H9 (cell line): ENCODE data around the gene TNIK. TPM values are rescaled to one million over a fixed set of nuclear protein-coding genes. Genes with fewer than 3 reads are reported as not detected.

Source experiments
- DNase-seq: peaks from one replicate; pipeline ENCODE4 v3.0.0-alpha.2; 2017
- H2AFZ ChIP-seq: one replicate; pipeline ENCODE4 v1.6.1; 2013; ENCODE audit warnings: mild to moderate bottlenecking, low read length, control low read depth, moderate library complexity
- H2AK5ac ChIP-seq: 2 replicates; pipeline ENCODE4 v1.6.1; 2013; ENCODE audit warnings: low read length, control low read depth, mixed read lengths; ENCODE audit not compliant: insufficient read length
- H2BK120ac ChIP-seq: one replicate; pipeline ENCODE4 v1.6.1; 2013; ENCODE audit warnings: low read depth, mild to moderate bottlenecking, low read length, control low read depth, inconsistent platforms; ENCODE audit not compliant: poor library complexity, severe bottlenecking
- H2BK12ac ChIP-seq: 2 replicates; pipeline ENCODE4 v1.6.1; 2013; ENCODE audit warnings: low read length, control low read depth, mixed read lengths, low read depth; ENCODE audit not compliant: insufficient read length
- H2BK15ac ChIP-seq: 2 replicates; pipeline ENCODE4 v1.6.1; 2013; ENCODE audit warnings: low read depth, low read length, control low read depth
- H2BK20ac ChIP-seq: one replicate; pipeline ENCODE4 v1.6.1; 2013; ENCODE audit warnings: low read depth, mild to moderate bottlenecking, low read length, control low read depth, inconsistent platforms; ENCODE audit not compliant: poor library complexity, severe bottlenecking
- H2BK5ac ChIP-seq: 2 replicates; pipeline ENCODE4 v1.6.1; 2013; ENCODE audit warnings: low read length, control low read depth, mixed read lengths; ENCODE audit not compliant: insufficient read length
- H3K14ac ChIP-seq: 2 replicates; pipeline ENCODE4 v1.6.1; 2013; ENCODE audit warnings: low read length, control low read depth; ENCODE audit not compliant: insufficient read depth
- H3K18ac ChIP-seq: 2 replicates; pipeline ENCODE4 v1.6.1; 2013; ENCODE audit warnings: low read depth, mild to moderate bottlenecking, mixed read lengths, low read length, control low read depth; ENCODE audit not compliant: insufficient read length
- H3K23ac ChIP-seq: 2 replicates; pipeline ENCODE4 v1.6.1; 2013; ENCODE audit warnings: low read length, control low read depth, mixed read lengths, low read depth; ENCODE audit not compliant: insufficient read length
- H3K23me2 ChIP-seq: 2 replicates; pipeline ENCODE4 v1.6.1; 2013; ENCODE audit warnings: low read depth, mild to moderate bottlenecking, mixed read lengths, low read length, control low read depth; ENCODE audit not compliant: insufficient read length, poor library complexity, severe bottlenecking
- H3K27ac ChIP-seq: 2 replicates; pipeline ENCODE4 v1.5.1; 2013; ENCODE audit warnings: low read length, control low read depth, mixed read lengths, low read depth; ENCODE audit not compliant: insufficient read length
- H3K27me3 ChIP-seq: 2 replicates; pipeline ENCODE4 v1.6.1; 2013; ENCODE audit warnings: low read length, control low read depth, inconsistent platforms; ENCODE audit not compliant: insufficient read depth
- H3K4ac ChIP-seq: 2 replicates; pipeline ENCODE4 v1.6.1; 2013; ENCODE audit warnings: low read depth, mild to moderate bottlenecking, control low read depth, inconsistent platforms, low read length, moderate library complexity
- H3K4me1 ChIP-seq: 2 replicates; pipeline ENCODE4 v1.6.1; 2013; ENCODE audit warnings: low read length, control low read depth, inconsistent platforms; ENCODE audit not compliant: insufficient read depth
- H3K4me2 ChIP-seq: 2 replicates; pipeline ENCODE4 v1.6.1; 2013; ENCODE audit warnings: low read length, control low read depth, mixed read lengths; ENCODE audit not compliant: insufficient read length, insufficient read depth
- H3K56ac ChIP-seq: 2 replicates; pipeline ENCODE4 v1.6.1; 2013; ENCODE audit warnings: low read depth, mild to moderate bottlenecking, mixed read lengths, low read length, control low read depth; ENCODE audit not compliant: insufficient read length
- H3K79me1 ChIP-seq: 2 replicates; pipeline ENCODE4 v1.6.1; 2013; ENCODE audit warnings: low read depth, mild to moderate bottlenecking, moderate library complexity, low read length, control low read depth, inconsistent platforms; ENCODE audit not compliant: insufficient read depth, poor library complexity, severe bottlenecking
- H3K79me2 ChIP-seq: 2 replicates; pipeline ENCODE4 v1.6.1; 2013; ENCODE audit warnings: low read length, control low read depth, inconsistent platforms; ENCODE audit not compliant: insufficient read depth
- H3K9ac ChIP-seq: 2 replicates; pipeline ENCODE4 v1.6.1; 2013; ENCODE audit warnings: low read length, control low read depth, mixed read lengths; ENCODE audit not compliant: insufficient read length; ENCODE audit errors: extremely low read depth
- H3K9me3 ChIP-seq: one replicate; pipeline ENCODE4 v1.6.1; 2013; ENCODE audit warnings: low read depth, low read length, inconsistent platforms; ENCODE audit not compliant: control insufficient read depth
- H3T11ph ChIP-seq: one replicate; pipeline ENCODE4 v1.6.1; 2013; ENCODE audit warnings: mild to moderate bottlenecking, low read length, control low read depth, inconsistent platforms
- H4K20me1 ChIP-seq: one replicate; pipeline ENCODE4 v1.6.1; 2013; ENCODE audit not compliant: control insufficient read depth, insufficient read length, insufficient read depth
- H4K5ac ChIP-seq: 2 replicates; pipeline ENCODE4 v1.6.1; 2013; ENCODE audit warnings: low read depth, mild to moderate bottlenecking, mixed read lengths, low read length, control low read depth; ENCODE audit not compliant: insufficient read length
- H4K8ac ChIP-seq: replicated peaks from 2 replicates; pipeline ENCODE4 v1.6.1; 2013; ENCODE audit warnings: low read length, control low read depth, mixed read lengths, low read depth; ENCODE audit not compliant: insufficient read length
- H4K91ac ChIP-seq: 2 replicates; pipeline ENCODE4 v1.6.1; 2013; ENCODE audit warnings: low read depth, mild to moderate bottlenecking, moderate library complexity, mixed read lengths, low read length, control low read depth; ENCODE audit not compliant: insufficient read length
- H3K27ac Mint-ChIP-seq, 3 experiments: 2 replicates in 2 of 3; 3 replicates in 1 of 3; pipeline ENCODE4 v1.8.0; 2020 to 2021; ENCODE audit warnings: mixed read lengths in 3 of 3, mild to moderate bottlenecking in 1 of 3, moderate library complexity in 1 of 3
- H3K27me3 Mint-ChIP-seq: 2 replicates; pipeline ENCODE4 v1.8.0; 2021; ENCODE audit warnings: low read depth, mild to moderate bottlenecking, moderate library complexity, mixed read lengths
- H3K36me3 Mint-ChIP-seq, 3 experiments: 2 replicates in 2 of 3; 3 replicates in 1 of 3; pipeline ENCODE4 v1.8.0; 2020 to 2021; ENCODE audit warnings: low read depth in 3 of 3, mixed read lengths in 3 of 3; ENCODE audit not compliant: insufficient read depth in 1 of 3
- H3K4me1 Mint-ChIP-seq, 2 experiments: 2 replicates each; pipeline ENCODE4 v1.8.0; 2020; ENCODE audit warnings: mixed read lengths in 2 of 2
- H3K4me3 Mint-ChIP-seq, 2 experiments: 2 replicates in 1 of 2; 3 replicates in 1 of 2; pipeline ENCODE4 v1.8.0; 2020 to 2021; ENCODE audit warnings: mild to moderate bottlenecking in 2 of 2, mixed read lengths in 2 of 2, moderate library complexity in 1 of 2
- H3K9me3 Mint-ChIP-seq, 2 experiments: 2 replicates in 1 of 2; 3 replicates in 1 of 2; pipeline ENCODE4 v1.8.0; 2020; ENCODE audit warnings: mild to moderate bottlenecking in 2 of 2, mixed read lengths in 2 of 2, moderate library complexity in 1 of 2
- WGBS: extraction: QIAGEN DNeasy Blood & Tissue Kit; methylation state at CpG from one replicate; pipeline ENCODE4 v1.1.7; 2013; ENCODE audit warnings: missing lambda C conversion rate, low lambda C conversion rate, mixed read lengths; ENCODE audit not compliant: insufficient read length; ENCODE audit errors: extremely low coverage; 5-methylcytosine and 5-hydroxymethylcytosine counted together
- total RNA-seq: library from RNA; stranded (reverse); gene quantifications from 2 replicates; pipeline ENCODE4 v1.2.1, GENCODE V29; 2021
- TF ChIP-seq, protein P1 (sequence below): fragments of 200-600 bp; sonication (generic); conservative IDR thresholded peaks from 3 replicates; pipeline ENCODE4 v1.8.0; 2021; ENCODE audit warnings: antibody characterized with exemption, mild to moderate bottlenecking

Gene TNIK
- total RNA-seq, 1 experiment from 2014 or later: 15.9 TPM

DNA sequence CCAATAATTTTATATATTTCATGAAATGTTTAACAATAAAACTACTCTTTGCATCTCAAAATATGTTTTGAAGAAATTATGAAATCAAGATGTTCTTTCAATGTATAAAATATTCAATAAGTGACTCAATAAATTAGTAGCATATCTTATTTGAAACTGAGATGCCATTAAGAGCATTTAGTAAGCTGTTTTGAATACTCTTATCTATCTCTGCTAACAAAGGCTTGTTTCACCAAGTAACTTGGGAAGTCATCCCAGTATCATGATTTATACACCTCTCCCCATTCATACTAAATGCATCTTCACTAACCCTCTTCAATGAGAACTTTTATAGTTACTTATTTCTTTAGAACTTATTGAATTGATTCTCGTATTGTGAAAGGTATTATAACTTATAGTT, 43.1 kb downstream of the TNIK start:
- no peak overlapping the region for H3K4me2 ChIP-seq
- no peaks in the 10 kb centered on the region for H3K23me2 ChIP-seq
- H2BK5ac ChIP-seq: no peak overlapping the region
- TF ChIP-seq, protein P1, sequence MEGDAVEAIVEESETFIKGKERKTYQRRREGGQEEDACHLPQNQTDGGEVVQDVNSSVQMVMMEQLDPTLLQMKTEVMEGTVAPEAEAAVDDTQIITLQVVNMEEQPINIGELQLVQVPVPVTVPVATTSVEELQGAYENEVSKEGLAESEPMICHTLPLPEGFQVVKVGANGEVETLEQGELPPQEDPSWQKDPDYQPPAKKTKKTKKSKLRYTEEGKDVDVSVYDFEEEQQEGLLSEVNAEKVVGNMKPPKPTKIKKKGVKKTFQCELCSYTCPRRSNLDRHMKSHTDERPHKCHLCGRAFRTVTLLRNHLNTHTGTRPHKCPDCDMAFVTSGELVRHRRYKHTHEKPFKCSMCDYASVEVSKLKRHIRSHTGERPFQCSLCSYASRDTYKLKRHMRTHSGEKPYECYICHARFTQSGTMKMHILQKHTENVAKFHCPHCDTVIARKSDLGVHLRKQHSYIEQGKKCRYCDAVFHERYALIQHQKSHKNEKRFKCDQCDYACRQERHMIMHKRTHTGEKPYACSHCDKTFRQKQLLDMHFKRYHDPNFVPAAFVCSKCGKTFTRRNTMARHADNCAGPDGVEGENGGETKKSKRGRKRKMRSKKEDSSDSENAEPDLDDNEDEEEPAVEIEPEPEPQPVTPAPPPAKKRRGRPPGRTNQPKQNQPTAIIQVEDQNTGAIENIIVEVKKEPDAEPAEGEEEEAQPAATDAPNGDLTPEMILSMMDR: no peak
- H3K79me1 ChIP-seq: peaks cover 7% of the 10 kb centered on the region
- no peak overlapping the region for H3K18ac ChIP-seq
- no peaks in the 10 kb centered on the region for H3K27me3 ChIP-seq
- H3K27ac ChIP-seq: no peak overlapping the region
- H4K5ac ChIP-seq: no peak overlapping the region
- H3K9me3 ChIP-seq: no peaks in the 10 kb centered on the region
- no peak overlapping the region for H4K8ac ChIP-seq
- no peak for DNase-seq
- no peak overlapping the region for H3K14ac ChIP-seq
- H3K4me1 ChIP-seq: peaks cover 13% of the 10 kb centered on the region
- no peak overlapping the region for H3K23ac ChIP-seq
- H3K4ac ChIP-seq: no peak overlapping the region
- H3K4me3 Mint-ChIP-seq: no peak overlapping the region
- H3T11ph ChIP-seq: no peak overlapping the region
- H2BK20ac ChIP-seq: no peak overlapping the region
- no peak overlapping the region for H2BK12ac ChIP-seq
- H3K79me2 ChIP-seq: peaks cover 15% of the 10 kb centered on the region; the same call in 1 of the 2 replicates
- H3K9ac ChIP-seq: no peak overlapping the region
- no peak overlapping the region for H4K91ac ChIP-seq
- H2AK5ac ChIP-seq: no peak overlapping the region
- H2AFZ ChIP-seq: no peak overlapping the region
- H3K27me3 Mint-ChIP-seq: no peaks in the 10 kb centered on the region
- no peak overlapping the region for H3K56ac ChIP-seq
- H3K36me3 Mint-ChIP-seq: no peaks in the 10 kb centered on the region
- no peaks in the 10 kb centered on the region for H4K20me1 ChIP-seq
- H3K27ac Mint-ChIP-seq: no peak overlapping the region
- no peak overlapping the region for H2BK120ac ChIP-seq
- no peak overlapping the region for H2BK15ac ChIP-seq
- peaks cover 32 to 33% of the 10 kb centered on the region in 2 experiments for H3K4me1 Mint-ChIP-seq
- no peaks in the 10 kb centered on the region for H3K9me3 Mint-ChIP-seq
- WGBS: no CpG with 5 or more reads among the region's 1 CpG
